ENCODE measurements around the gene ACBD6.
"Not testable (repeated sequence)": the region's sequence is repeated elsewhere in the genome, so short reads cannot be mapped to it uniquely, and the experiment has no call there.

Gene ACBD6

DNA sequence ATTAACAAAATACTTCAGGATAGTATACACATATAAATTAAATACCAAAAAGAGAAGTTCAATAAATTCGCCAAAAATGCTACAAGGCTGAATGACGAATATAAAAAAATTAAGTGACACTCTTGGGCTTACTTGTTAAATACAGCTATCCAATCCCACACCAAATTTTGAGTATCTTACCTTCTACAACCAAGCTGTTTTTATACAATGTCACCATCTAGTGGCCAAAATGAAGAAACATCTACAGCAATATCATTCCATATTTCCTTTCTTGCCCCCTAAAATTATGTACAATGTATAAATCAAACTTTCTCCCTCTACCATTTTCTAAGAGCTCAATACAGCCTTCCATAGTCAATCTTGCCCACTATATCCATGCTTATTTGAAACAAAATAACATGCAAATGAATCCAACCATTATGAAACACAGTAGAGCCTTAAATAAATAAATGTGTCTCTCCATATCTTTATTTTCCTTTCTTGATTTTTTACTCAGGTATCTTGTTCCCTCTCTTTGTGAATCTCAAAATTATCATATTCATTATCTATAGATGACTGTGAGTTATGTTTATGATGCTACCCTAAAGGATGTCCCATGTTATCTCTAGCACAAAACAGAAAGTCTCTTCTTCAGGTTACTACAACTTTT, 86.3 kb downstream of the ACBD6 start:
- no peak for DNase-seq (ENCODE audit: low read depth in 2 of 2)

DNA sequence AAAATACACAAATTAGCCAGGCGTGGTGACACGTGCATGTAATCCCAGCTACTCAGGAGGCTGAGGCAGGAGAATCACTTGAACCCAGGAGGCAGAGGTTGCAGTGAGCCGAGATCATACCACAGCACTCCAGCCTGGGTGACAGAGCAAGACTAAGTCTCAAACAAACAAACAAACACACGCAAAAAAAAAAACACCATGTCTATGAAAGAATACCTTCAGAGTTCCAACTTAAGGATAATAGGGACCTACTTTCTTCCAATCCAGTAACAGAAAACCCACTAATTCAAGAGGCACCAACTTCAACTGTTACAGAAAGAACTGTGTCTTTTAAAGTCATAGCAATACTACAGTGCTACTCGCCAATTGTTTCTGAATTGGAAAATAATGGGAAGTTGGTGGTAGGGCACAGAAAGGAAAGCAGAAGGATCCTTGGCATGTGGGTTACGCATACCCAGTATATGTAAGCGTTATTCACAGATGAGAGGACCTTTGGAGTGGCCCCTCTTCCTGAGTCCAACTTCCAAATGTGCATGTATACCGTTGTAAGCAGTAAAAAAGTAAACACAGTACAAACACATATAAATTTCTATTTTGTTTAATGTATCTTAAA, 87.0 kb downstream of the ACBD6 start:
- no peak for DNase-seq (ENCODE audit: low read depth in 2 of 2)

DNA sequence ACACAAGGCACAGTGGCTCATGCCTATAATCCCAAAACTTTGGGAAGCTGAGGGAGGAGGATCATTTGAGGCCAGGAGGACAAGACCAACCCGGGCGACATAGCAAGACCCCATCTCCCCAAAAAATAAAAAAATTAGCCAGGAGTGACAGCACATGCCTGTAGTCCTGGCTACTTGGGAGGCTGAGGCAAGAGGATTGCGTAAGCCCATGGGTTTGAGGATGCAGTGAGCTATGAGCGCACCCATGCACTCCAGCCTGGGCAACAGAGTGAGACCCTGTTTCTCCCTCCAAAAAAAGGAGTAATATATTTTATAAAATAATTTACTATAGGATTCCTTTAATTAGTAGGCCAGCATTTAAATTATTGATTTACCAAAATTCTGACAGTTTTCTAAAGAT, 89.8 kb downstream of the ACBD6 start:
- DNase-seq (ENCODE audit: low read depth in 2 of 2), result no peak

DNA sequence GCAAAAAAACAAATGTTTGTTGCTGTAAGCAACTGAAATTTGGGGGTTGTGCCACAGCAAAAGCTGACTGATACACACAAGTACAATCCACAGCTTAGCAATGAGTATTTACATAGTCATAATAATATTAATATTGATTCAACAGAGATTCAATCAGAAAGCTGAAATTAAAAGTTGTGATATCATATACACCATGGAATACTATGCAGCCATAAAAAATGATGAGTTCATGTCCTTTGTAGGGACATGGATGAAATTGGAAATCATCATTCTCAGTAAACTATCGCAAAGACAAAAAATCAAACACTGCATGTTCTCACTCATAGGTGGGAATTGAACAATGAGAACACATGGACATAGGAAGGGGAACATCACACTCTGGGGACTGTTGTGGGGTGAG, 94.2 kb downstream of the ACBD6 start:
- not testable (repeated sequence) for DNase-seq (ENCODE audit: low read depth in 2 of 2)

DNA sequence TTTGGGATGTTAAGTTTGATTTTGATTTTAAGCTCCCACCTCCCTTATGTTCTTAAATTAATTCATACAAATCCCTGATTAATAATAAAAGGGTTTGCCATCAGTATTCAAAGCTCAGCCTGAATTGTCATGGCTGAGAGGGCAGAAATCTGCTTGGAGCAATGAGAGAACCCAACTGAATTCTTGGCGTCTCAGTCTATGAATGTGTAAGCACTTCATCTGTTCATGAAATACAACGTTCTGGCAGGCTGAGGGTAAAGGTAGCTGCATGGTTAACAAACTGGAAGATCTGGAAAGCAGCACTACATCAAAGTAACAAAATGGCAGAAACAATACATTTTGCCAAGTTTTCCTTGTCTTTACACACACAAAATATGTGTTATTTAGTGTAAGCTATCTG, 95.3 kb downstream of the ACBD6 start:
- DNase-seq (ENCODE audit: low read depth in 2 of 2), result no peak

DNA sequence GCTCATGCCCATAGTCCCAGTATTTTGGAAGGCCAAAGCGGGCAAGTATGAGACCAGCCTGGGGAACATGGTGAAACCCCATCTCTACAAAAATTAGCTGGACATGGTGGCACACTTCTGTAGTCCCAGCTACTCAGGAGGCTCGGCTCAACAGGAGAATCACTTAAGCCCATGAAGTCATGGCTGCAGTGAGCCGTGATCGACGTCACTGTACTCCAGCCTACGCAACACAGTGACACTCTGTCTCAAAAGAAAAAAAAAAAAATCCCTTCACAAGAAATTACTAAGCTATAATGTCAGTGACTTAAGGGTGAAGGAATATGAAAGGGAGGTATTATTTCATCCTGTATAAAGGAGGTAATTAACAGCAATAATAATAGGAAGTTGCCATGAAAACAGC, 99.8 kb downstream of the ACBD6 start:
- no peak for DNase-seq (ENCODE audit: low read depth in 2 of 2)

DNA sequence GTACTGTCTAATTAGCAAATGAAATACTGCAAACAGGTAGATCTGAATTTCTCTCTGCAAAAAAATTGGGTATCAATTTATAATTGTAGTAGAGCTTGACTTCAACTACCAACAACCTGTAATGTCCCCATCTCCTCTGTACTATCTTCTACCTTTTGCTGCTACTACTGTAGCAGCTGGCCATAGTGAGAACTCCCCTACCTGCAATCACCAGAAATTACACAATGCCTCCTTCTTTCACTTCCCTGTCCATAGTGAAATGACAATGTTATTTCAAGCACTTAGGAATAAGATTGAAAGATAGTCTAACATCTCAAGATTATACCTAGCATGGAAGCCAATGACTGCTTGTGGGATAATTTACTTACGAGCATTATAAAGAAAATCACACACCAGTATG, 100.4 kb downstream of the ACBD6 start:
- DNase-seq (ENCODE audit: low read depth in 2 of 2), result no peak

DNA sequence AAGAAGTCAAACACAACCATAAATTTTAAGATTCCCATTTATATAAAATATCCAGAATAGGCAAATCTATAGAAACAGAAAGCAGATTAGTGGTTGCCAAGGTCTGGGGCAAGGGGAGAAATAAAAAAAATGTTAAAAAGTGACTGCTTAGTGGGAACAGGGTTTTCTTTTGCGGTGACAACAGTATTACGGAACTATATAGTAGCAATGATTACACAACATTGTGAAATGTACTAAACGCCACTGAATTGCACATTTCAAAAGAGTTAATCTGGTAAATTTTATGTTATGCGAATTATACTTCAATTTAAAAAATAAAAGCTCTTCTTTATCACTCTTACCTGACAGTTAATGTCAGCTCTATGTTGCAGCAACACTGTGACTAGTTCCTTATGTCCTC, 105.2 kb downstream of the ACBD6 start:
- no peak for DNase-seq (ENCODE audit: low read depth in 2 of 2)

DNA sequence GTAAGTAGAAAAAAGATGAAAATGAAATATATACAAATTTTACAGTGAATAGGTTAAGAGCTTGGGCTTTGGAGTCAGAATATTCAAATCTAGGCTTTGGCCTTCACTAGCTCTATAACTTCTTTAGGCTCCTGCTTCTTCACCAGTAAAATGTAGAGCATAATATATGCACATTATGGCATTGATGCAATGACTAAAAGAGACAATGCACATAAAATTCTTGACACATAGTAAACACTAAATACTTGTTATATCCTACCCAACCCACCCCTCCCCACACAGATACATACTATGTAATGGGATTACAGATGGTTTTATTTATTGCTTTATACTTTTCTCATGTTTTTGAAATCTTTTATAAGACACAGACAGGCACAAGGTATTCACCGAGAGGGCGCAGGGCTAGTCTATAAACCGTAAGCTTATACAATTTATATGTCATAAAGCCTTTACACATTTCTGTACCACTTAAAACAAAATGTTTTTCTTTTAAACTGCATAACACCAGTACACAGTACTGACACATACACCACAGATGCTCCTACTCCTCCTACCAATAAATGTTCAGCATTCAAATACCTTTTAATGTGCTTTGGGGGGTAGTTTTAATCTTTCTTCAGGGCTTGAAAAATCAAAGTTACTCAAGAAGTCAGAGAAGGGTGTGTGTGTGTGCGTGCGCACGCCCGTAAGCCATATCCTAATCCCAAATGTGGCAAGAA, 109.8 kb downstream of the ACBD6 start:
- no peak for DNase-seq (ENCODE audit: low read depth in 2 of 2)

DNA sequence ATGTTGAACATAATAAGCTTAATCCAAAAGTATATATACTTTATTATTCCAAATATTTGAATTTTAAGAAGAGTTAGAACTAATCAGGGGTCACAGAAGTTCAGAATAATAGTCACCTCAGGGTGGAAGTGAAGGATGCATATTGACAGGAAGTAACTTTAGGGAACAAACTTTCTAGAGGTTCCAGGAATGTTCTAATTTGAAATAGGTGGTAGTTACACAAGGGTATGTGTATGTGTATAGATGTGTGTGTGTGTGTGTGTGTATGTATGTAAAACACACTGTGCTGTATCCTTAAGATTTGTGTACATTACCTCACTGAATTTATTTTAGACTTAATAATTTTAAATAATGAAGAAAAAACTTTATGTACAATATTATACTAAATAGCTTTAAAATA, 110.4 kb downstream of the ACBD6 start:
- DNase-seq (ENCODE audit: low read depth in 2 of 2), result no peak

DNA sequence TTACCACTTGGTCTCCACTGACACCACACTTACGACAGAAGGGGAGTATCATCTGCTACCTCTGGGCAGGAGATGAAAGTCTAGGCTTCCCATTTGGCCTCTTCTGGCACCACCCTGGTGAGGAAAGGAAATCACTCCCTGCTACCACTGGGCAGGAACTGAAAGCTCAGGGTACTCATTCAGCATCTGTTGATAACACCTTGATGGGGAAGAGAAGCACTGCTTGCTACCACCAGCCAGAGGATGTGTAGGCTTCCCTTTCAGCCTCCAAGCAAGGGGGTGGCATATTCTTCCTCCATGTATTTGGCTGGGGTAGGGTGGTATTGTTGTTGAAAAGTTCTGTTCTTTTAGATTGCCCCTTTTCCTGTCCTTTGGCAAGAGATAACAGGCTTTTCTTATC, 115.0 kb downstream of the ACBD6 start:
- DNase-seq (ENCODE audit: low read depth in 2 of 2), result no peak

DNA sequence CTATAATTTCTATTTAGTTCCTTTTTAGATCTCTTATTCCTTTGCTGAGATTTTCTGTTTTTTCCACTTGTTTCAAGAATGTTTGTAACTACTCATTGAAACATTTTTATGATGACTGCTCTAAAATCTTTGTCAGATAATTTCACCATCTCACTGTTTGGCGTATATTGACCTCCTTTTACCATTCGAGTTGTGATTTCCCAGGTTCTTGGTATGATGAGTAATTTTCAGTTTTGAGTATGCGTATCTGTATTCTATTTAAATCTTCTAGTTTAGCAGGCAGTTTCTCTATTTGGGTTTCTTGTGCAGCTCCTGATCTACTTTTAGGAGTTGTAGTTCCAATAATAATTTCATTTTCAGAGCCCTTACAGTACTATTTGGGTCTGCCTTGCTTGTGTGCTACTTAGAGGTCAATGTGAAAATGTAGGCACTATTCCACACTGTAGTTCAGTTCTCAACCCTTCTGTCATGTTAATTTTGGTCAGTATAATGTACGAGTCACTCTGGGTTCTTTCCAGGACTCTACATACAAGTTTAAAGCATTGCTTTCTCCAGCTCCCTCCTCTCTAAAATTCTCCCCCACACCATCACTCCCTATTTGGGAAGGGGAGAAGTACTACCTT, 115.5 kb downstream of the ACBD6 start:
- DNase-seq (ENCODE audit: low read depth in 2 of 2), result no peak

DNA sequence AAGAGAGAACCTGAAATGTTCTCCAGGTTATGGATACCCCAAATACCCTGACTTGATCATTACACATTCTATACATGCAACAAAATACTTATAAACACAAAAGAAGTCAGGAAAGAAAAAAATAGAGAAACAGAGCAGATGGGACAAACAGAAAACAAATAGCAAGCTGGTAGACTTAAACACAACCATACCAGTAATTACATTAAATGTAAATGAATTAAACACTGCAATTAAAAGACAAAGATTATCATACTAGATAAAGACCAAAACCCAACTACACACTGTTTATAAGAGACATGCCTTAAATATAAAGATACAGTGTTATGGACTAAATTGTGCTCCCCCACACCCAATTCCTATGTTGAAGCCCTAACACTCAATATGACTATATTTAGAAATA, 117.2 kb downstream of the ACBD6 start:
- DNase-seq (ENCODE audit: low read depth in 2 of 2), result no peak

DNA sequence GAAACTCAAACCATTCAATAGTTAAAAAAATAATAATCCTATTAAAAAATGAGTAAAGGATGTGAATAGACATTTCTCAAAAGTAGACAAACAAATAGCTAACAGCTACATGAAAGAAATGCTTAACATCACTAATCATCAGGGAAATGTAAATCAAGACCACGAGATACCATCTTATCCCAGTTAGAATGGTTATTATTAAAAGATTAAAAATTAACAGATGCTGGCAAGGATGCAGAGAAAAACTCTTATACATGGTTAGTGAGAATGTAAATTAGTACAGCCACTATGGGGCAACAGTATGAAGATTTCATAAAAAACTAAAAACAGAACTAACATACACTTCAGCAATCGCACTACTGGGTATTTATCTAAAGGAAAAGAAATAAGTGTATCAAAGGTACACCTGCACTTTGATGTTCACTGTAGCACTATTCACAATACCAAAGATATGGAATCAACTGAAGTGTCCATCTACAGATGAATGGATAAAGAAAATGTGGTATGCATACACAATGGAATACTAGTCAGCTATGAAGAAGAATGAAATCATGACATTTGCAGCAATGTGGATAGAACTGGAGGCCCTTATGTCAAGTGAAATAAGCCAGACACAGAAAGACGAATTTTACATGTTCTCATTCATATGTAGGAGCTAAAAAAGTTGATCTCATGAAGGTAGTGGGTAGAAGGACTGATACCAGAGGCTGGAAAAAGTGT, 117.9 kb downstream of the ACBD6 start:
- no peak for DNase-seq (ENCODE audit: low read depth in 2 of 2)

DNA sequence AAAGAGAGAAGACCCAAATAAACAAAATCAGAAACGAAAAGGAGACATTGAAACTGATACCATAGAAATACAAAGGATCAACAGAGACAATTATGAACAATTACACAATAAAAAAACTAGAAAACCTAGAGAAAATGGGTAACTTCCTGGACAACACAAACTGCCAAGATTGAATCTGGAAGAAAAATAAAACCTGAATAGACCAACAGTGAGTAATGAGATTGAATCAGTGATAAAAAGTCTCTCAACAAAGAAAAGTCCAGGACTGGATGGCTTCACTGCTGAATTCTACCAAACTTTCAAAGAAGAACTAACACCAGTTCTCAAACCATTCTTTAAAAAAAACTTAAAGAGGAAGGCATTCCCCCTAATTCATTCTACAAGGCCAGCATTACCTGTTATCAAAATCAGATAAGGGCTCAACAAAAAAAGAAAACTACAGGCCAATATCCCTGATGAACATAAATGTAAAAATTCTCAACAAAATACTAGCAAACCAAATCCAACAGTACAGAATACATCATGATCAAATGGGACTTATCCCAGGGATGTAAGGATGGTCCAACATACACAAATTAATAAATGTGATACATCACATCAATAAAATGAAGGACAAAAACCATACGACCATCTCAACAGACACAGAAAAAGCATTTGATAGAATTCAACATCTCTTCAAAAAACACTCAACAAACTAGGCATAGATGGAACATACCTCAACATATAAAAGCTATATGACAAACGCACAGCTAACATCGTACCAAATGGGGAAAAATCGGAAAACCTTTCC, 119.9 kb downstream of the ACBD6 start:
- DNase-seq (ENCODE audit: low read depth in 2 of 2), result no peak

DNA sequence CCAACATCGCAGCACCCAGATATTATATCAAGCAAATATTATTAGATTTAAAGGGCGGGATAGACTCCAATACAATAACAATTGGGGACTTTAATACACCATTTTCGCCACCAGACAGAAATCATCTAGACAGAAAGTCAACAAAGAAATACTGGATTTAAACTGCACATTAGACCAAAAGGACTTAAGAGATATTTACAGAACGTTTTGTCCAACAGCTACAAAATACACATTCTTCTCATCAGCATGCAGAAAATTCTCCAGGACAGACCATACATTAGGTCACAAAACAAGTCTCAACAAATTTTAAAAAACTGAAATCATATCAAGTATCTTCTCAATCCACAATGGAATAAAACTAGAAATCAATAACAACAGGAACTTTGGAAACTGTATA, 121.2 kb downstream of the ACBD6 start:
- DNase-seq (ENCODE audit: low read depth in 2 of 2), result no peak

DNA sequence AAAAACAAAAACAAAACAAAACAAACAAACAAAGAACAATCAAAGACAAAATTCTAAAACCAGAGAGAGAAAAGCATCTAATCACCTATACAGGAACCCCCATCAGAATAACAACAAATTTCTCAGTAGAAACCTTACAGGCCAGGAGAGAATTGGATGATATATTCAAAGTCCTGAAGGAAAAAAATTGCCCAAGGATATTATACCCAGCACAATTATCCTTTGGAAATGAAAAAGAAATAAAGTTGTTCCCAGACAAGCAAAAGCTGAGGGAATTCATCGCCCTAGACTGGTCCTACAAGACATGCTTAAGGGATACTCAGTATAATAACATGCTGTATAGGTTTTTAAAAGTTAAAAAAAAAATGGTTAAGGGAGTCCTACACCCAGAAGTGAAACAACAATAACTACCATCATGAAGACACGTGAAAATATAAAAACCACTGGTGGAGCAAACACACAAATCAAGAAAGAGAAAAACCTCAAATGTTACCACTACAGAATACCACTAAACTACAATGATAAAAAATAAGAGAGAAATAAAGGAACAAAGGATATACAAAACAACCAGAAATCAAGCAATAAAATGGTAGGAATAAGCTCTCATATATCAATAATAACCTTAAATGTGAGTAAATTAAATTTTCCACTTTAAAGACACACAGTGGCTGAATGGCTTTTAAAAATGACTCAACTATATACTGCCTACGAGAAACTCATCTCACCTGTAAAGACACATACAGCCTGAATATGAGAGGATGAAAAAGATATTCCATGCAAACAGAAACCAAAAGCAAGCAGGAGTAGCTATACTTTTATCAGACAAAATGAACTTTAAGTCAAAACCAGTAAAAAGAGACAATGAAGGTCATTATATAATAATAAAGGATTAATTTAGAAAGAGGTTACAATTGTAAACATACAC, 121.9 kb downstream of the ACBD6 start:
- no peak for DNase-seq (ENCODE audit: low read depth in 2 of 2)

DNA sequence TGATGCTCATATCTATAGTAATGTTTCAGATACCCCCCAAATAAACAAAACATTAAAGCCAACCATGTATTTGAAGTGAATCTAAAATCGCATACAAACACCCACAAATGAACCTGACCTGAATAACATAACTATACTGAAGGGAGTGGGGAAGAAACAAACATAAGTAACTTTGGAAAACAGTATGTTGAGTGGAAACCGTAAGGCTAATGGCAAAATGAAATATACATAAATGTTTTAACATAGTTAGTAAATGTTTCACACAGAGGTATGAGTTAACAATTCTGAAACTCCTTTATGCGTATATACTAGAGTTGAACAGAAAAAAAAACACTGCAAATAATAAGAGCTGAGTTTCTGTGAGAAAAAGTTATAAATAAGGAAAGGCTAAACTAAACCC, 125.6 kb downstream of the ACBD6 start:
- no peak for DNase-seq (ENCODE audit: low read depth in 2 of 2)

DNA sequence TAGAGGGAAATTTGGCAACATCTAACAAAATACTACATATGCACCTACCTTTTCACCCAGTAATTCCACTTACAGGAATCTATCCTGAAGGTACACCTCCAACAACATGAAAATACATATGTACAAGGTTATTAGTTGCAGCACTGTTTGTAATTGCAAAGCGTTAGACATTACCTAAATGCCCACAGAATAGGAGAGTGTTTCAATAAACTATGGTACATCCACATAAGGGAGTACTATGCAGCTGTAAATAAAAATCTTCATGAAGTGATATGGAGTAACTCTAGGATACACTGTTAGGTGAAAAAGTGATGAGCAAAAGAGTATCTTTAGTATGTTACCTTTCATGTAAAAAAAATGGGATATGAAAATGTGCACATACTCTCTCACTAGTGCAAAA, 126.1 kb downstream of the ACBD6 start:
- DNase-seq (ENCODE audit: low read depth in 2 of 2), result no peak

DNA sequence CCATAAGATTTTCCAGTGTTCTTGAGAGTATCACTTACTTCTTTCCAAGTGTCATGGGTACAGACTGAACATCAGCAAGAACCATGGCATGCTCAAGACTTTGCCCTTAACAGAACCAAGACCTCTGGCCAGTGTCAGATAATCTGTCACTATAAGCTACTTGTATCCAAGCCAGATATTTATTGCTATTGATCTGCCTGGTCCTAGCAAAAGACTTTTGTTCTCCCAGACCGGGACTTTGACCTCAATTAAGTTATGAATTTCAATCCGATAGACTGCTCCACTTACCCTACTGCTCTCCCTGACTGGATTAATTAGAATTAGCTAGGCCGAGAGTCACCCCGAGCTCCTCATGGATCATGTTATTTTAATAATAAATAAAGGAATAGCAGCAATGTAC, 129.6 kb downstream of the ACBD6 start:
- no peak for DNase-seq (ENCODE audit: low read depth in 2 of 2)

All from stimulated activated CD8-positive, alpha-beta memory T cell treated with anti-CD3 and anti-CD28 coated beads, Interleukin-15, amount 100 ng/mL, for 48 hours (primary cell).